Measurements from ENCODE around the gene SDK1.

DNA sequence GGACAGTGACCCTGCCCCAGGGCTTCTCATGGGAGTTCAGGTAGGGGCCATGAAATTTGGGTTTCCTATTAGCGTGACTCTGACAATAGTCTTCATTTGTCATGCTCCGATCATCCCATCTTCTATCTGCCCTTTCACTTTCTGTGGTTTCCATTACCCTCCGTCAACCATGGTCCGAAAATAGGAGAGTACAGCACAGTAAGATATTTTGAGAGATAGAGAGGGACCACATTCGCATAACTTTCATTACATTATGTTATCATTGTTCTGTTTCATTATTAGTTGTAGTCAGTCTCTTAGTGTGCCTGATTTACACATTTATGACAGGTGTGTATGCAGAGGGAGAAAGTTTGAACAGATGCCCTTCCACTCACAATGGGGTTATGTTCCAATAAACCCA lies 649.2 kb downstream of the SDK1 start:
- TF ChIP-seq POLR2A (IDR thresholded peaks at IDR 0.05; ENCODE audit: low read length) (no peak), SMC3 (IDR thresholded peaks at IDR 0.05) (no peak)
- TF ChIP-seq, protein P1, sequence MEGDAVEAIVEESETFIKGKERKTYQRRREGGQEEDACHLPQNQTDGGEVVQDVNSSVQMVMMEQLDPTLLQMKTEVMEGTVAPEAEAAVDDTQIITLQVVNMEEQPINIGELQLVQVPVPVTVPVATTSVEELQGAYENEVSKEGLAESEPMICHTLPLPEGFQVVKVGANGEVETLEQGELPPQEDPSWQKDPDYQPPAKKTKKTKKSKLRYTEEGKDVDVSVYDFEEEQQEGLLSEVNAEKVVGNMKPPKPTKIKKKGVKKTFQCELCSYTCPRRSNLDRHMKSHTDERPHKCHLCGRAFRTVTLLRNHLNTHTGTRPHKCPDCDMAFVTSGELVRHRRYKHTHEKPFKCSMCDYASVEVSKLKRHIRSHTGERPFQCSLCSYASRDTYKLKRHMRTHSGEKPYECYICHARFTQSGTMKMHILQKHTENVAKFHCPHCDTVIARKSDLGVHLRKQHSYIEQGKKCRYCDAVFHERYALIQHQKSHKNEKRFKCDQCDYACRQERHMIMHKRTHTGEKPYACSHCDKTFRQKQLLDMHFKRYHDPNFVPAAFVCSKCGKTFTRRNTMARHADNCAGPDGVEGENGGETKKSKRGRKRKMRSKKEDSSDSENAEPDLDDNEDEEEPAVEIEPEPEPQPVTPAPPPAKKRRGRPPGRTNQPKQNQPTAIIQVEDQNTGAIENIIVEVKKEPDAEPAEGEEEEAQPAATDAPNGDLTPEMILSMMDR (IDR thresholded peaks at IDR 0.05) = no peak
- TF ChIP-seq, protein P2, sequence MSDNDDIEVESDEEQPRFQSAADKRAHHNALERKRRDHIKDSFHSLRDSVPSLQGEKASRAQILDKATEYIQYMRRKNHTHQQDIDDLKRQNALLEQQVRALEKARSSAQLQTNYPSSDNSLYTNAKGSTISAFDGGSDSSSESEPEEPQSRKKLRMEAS (IDR thresholded peaks at IDR 0.05) = no peak
- TF ChIP-seq, protein P3, sequence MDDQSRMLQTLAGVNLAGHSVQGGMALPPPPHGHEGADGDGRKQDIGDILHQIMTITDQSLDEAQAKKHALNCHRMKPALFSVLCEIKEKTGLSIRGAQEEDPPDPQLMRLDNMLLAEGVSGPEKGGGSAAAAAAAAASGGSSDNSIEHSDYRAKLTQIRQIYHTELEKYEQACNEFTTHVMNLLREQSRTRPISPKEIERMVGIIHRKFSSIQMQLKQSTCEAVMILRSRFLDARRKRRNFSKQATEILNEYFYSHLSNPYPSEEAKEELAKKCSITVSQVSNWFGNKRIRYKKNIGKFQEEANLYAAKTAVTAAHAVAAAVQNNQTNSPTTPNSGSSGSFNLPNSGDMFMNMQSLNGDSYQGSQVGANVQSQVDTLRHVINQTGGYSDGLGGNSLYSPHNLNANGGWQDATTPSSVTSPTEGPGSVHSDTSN (IDR thresholded peaks at IDR 0.05) = no peak
- TF ChIP-seq, protein P4, sequence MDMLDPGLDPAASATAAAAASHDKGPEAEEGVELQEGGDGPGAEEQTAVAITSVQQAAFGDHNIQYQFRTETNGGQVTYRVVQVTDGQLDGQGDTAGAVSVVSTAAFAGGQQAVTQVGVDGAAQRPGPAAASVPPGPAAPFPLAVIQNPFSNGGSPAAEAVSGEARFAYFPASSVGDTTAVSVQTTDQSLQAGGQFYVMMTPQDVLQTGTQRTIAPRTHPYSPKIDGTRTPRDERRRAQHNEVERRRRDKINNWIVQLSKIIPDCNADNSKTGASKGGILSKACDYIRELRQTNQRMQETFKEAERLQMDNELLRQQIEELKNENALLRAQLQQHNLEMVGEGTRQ (IDR thresholded peaks at IDR 0.05) = no peak

Data from A549 (cell line).